DND-41 (cell line): Measurements from ENCODE around the gene SUPT20H.

Experiments
- EZH2 ChIP-seq: IDR thresholded peaks from 3 replicates; pipeline ENCODE4 v1.6.1; 2012; ENCODE audit warnings: borderline replicate concordance, low read depth, mild to moderate bottlenecking, moderate library complexity, low read length, inconsistent platforms; ENCODE audit not compliant: severe bottlenecking
- TF ChIP-seq, protein P1 (sequence below): IDR thresholded peaks from 2 replicates; pipeline ENCODE4 v1.5.1; 2012; ENCODE audit warnings: borderline replicate concordance, low read length, moderate library complexity, mild to moderate bottlenecking; ENCODE audit not compliant: poor library complexity, severe bottlenecking; ENCODE audit errors: extremely low read depth

DNA sequence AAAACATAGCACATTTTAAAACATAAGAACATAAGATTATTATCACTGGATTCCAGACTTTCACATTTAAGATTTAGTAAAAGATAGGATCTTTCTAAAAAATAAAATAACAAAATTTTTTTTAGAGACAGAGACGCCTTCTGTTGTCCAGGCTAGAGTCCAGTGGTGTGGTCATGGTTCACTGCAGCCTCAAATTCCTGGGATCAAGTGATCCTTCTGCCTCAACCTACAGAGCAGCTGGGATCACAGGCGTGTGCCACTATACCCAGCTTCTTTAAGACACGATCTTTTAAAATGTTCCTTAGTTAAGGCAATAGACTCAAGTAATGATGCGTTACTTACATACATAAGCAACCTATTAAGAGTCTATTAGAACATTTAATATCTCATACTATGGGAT lies 93.1 kb downstream of the SUPT20H start:
- TF ChIP-seq, protein P1, sequence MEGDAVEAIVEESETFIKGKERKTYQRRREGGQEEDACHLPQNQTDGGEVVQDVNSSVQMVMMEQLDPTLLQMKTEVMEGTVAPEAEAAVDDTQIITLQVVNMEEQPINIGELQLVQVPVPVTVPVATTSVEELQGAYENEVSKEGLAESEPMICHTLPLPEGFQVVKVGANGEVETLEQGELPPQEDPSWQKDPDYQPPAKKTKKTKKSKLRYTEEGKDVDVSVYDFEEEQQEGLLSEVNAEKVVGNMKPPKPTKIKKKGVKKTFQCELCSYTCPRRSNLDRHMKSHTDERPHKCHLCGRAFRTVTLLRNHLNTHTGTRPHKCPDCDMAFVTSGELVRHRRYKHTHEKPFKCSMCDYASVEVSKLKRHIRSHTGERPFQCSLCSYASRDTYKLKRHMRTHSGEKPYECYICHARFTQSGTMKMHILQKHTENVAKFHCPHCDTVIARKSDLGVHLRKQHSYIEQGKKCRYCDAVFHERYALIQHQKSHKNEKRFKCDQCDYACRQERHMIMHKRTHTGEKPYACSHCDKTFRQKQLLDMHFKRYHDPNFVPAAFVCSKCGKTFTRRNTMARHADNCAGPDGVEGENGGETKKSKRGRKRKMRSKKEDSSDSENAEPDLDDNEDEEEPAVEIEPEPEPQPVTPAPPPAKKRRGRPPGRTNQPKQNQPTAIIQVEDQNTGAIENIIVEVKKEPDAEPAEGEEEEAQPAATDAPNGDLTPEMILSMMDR: no peak
- TF ChIP-seq EZH2: no peak
